Prostate gland (tissue), 2 donors: Measurements from ENCODE around the gene MKNK1. TPM values are rescaled to one million over a fixed set of nuclear protein-coding genes. Genes with fewer than 3 reads are reported as not detected.

Experiments used
- DNase-seq: peaks from one replicate; pipeline ENCODE4 v3.0.0-alpha.2; 2019; ENCODE audit warnings: low spot score
- H3K27ac ChIP-seq, 2 donors: fragments of 200-600 bp; sonication (generic); 2 replicates each; pipeline ENCODE4 v1.5.1; 2017 to 2019
- H3K27me3 ChIP-seq: fragments of 200-600 bp; sonication (generic); replicated peaks from 2 replicates; pipeline ENCODE4 v1.5.1; 2019; ENCODE audit not compliant: insufficient read depth
- H3K36me3 ChIP-seq, 2 donors: fragments of 200-600 bp; sonication (generic); 1 replicate in 1 of 2; 2 replicates in 1 of 2; pipeline versions ENCODE4 v1.5.1 to v1.8.1; 2017 to 2019
- H3K4me1 ChIP-seq: fragments of 200-600 bp; sonication (generic); replicated peaks from 2 replicates; pipeline ENCODE4 v1.5.1; 2019
- H3K4me3 ChIP-seq, 2 donors: fragments of 200-600 bp; sonication (generic); 2 replicates each; pipeline ENCODE4 v1.5.1; 2017 to 2019
- H3K9me3 ChIP-seq: fragments of 200-600 bp; sonication (generic); 2 replicates; pipeline ENCODE4 v1.5.1; 2017
- CTCF ChIP-seq, 4 experiments: fragments of 200-600 bp in 2 of 4; fragments of 450-650 bp in 2 of 4; sonication (generic) in 2 of 4; IDR thresholded peaks; 1 replicate in 3 of 4; 2 replicates in 1 of 4; pipeline ENCODE4 v1.5.1; 2016 to 2019; ENCODE audit warnings: antibody characterized with exemption in 4 of 4, mild to moderate bottlenecking in 2 of 4, moderate library complexity in 2 of 4
- POLR2A ChIP-seq: fragments of 450-650 bp; IDR thresholded peaks from one replicate; pipeline ENCODE4 v1.6.1; 2016; ENCODE audit warnings: antibody characterized with exemption, mild to moderate bottlenecking
- POLR2AphosphoS5 ChIP-seq: sonication (generic); formaldehyde crosslinking; IDR thresholded peaks from one replicate; pipeline ENCODE4 v1.6.1; 2017; ENCODE audit warnings: antibody characterized with exemption
- WGBS: methylation state at CpG from one replicate; pipeline ENCODE4 v1.1.5; 2018; 5-methylcytosine and 5-hydroxymethylcytosine counted together
- intact Hi-C: fragments of 100-400 bp; cut with DNase I; formaldehyde crosslinking; loops from one replicate; pipeline ENCODE4 v1.14.2; 2022
- total RNA-seq, 2 donors: library from RNA; depleted of rRNA; stranded (reverse); fragments of >200 nt; gene quantifications; one replicate each; pipeline ENCODE4 v1.1.0, GENCODE V29; 2016

Gene MKNK1
- total RNA-seq, 2 donors from 2014 or later, result 28.1 to 37.8 TPM

- Histone ChIP-seq H3K9me3 (no peaks in the 10 kb centered on the region), H3K27ac (no peak overlapping the region), H3K36me3 (no peaks in the 10 kb centered on the region), H3K27me3 (no peaks in the 10 kb centered on the region), H3K4me1 (peaks cover 2% of the 10 kb centered on the region), H3K4me3 (no peak overlapping the region)
- intact Hi-C loops, result no loop called here
- DNase-seq, result no peak
- TF ChIP-seq CTCF (IDR thresholded peaks at IDR 0.05) (no peak), POLR2AphosphoS5 (no peak), POLR2A (no peak)
These were observed 38.1 kb upstream of the MKNK1 start for GRCh38 chr1:46642115-46642680.

GRCh38 chr1:46639547-46639946 is 35.5 kb upstream of the MKNK1 start:
- TF ChIP-seq CTCF (IDR thresholded peaks at IDR 0.05), result no peak
- TF ChIP-seq POLR2AphosphoS5, result no peak
- no peak for TF ChIP-seq POLR2A
- peaks cover 2% of the 10 kb centered on the region for H3K4me1 ChIP-seq
- H3K27me3 ChIP-seq, result no peaks in the 10 kb centered on the region
- intact Hi-C loops, result no loop called here
- no peak overlapping the region for H3K4me3 ChIP-seq
- WGBS, result 52% methylated on average over 1 of the region's 1 CpG
- H3K9me3 ChIP-seq, result no peaks in the 10 kb centered on the region
- DNase-seq, result no peak
- H3K36me3 ChIP-seq, result no peaks in the 10 kb centered on the region
- H3K27ac ChIP-seq, result no peak overlapping the region

GRCh38 chr1:46638921-46639320 is 34.9 kb upstream of the MKNK1 start:
- Histone ChIP-seq H3K9me3 (no peaks in the 10 kb centered on the region), H3K27me3 (no peaks in the 10 kb centered on the region), H3K4me1 (peaks cover 2% of the 10 kb centered on the region), H3K27ac (no peak overlapping the region), H3K36me3 (no peaks in the 10 kb centered on the region), H3K4me3 (no peak overlapping the region)
- intact Hi-C loops, result no loop called here
- no peak for TF ChIP-seq CTCF (IDR thresholded peaks at IDR 0.05)
- no peak for TF ChIP-seq POLR2AphosphoS5
- no peak for TF ChIP-seq POLR2A
- no peak for DNase-seq

- WGBS, result 40% methylated on average over 2 of the region's 2 CpGs
- TF ChIP-seq CTCF (IDR thresholded peaks at IDR 0.05), result no peak
- DNase-seq, result no peak
- H3K9me3 ChIP-seq, result no peaks in the 10 kb centered on the region
- H3K27ac ChIP-seq, result no peak overlapping the region
- H3K4me1 ChIP-seq, result no peaks in the 10 kb centered on the region
- H3K36me3 ChIP-seq, result no peaks in the 10 kb centered on the region
- intact Hi-C loops, result no loop called here
- no peak overlapping the region for H3K4me3 ChIP-seq
- no peaks in the 10 kb centered on the region for H3K27me3 ChIP-seq
These were observed 33.5 kb upstream of the MKNK1 start for GRCh38 chr1:46637444-46638083.

- H3K36me3 ChIP-seq, result no peaks in the 10 kb centered on the region
- DNase-seq, result no peak
These were observed 31.1 kb upstream of the MKNK1 start for GRCh38 chr1:46635205-46635604.

More at GRCh38 chr1:46635205-46635604, 31.1 kb upstream of the MKNK1 start:
- 93% methylated on average over 2 of the region's 2 CpGs for WGBS
- Histone ChIP-seq H3K9me3 (no peaks in the 10 kb centered on the region), H3K27ac (no peak overlapping the region), H3K27me3 (no peaks in the 10 kb centered on the region), H3K4me1 (no peaks in the 10 kb centered on the region), H3K4me3 (no peak overlapping the region)
- intact Hi-C loops, result no loop called here
- no peak for TF ChIP-seq CTCF (IDR thresholded peaks at IDR 0.05)
- TF ChIP-seq POLR2A, result no peak
- no peak for TF ChIP-seq POLR2AphosphoS5
